GM12878 (cell line): ENCODE results near the gene BUB1B. TPM values are rescaled to one million over a fixed set of nuclear protein-coding genes. Genes with fewer than 3 reads are reported as not detected.

ENCODE experiments used
- ATAC-seq: fragments of 200-7000 bp; cut with Tn5 transposase; 3 replicates; pipeline ENCODE4 v1.9.1; 2020; ENCODE audit warnings: mild to moderate bottlenecking, moderate library complexity
- BruUV-seq: library from RNA; stranded (reverse); fragments of 400-500 nt; replicated peaks from 2 replicates; lab custom pipeline; 2021; lab: Mats Ljungman, UMichigan
- CTCF ChIA-PET: fragments of 300-600 bp; sonication (Branson Sonifier 250); formaldehyde crosslinking; extraction: SDS; loops from one replicate; lab custom pipeline; 2021; ENCODE audit warnings: inconsistent platforms; lab: Yijun Ruan, JAX
- POLR2A ChIA-PET: fragments of 350-600 bp; formaldehyde crosslinking; extraction: SDS; loops from one replicate; lab custom pipeline; 2021; ENCODE audit warnings: inconsistent platforms; lab: Charles Lee
- RAD21 ChIA-PET: fragments of 300-600 bp; sonication (Branson Sonifier 250); formaldehyde crosslinking; loops from one replicate; lab custom pipeline; 2023; ENCODE audit warnings: antibody characterized with exemption; ENCODE audit not compliant: unreplicated experiment; lab: Charles Lee
- SMC1A ChIA-PET: fragments of 300-600 bp; sonication (Branson Sonifier 250); formaldehyde crosslinking; loops from one replicate; lab custom pipeline; 2023; ENCODE audit not compliant: unreplicated experiment, uncharacterized antibody; lab: Charles Lee
- DNase-seq: peaks from one replicate; pipeline ENCODE4 v3.0.0-alpha.2; 2011; ENCODE audit warnings: low read depth, low spot score
- FAIRE-seq: peaks from 3 replicates; lab custom pipeline; 2011; peaks lifted over from hg19 to GRCh38; lab: Jason Lieb, UNC
- H2AFZ ChIP-seq: 2 replicates; pipeline ENCODE4 v1.6.0; 2011; ENCODE audit warnings: low read depth, low read length, control low read depth; ENCODE audit not compliant: control insufficient read depth
- H3K27ac ChIP-seq: 2 replicates; pipeline ENCODE4 v1.5.1; 2011; ENCODE audit warnings: control low read depth; ENCODE audit not compliant: control insufficient read depth, insufficient read depth
- H3K27me3 ChIP-seq, 2 experiments: replicated peaks in 1 of 2; 2 replicates each; pipeline versions ENCODE4 v1.6.0 to v1.6.1; 2011; ENCODE audit warnings: low read length in 1 of 2; ENCODE audit not compliant: control insufficient read depth in 2 of 2, insufficient read depth in 2 of 2
- H3K36me3 ChIP-seq, 2 experiments: 2 replicates each; pipeline ENCODE4 v1.5.1; 2011; ENCODE audit warnings: low read length in 1 of 2; ENCODE audit not compliant: control insufficient read depth in 2 of 2, insufficient read depth in 2 of 2
- H3K4me1 ChIP-seq: 2 replicates; pipeline ENCODE4 v1.6.1; 2011; ENCODE audit warnings: mild to moderate bottlenecking, low read length, moderate library complexity, mixed read lengths; ENCODE audit not compliant: control insufficient read depth, insufficient read depth
- H3K4me2 ChIP-seq: 2 replicates; pipeline ENCODE4 v1.6.0; 2011; ENCODE audit warnings: control low read depth; ENCODE audit not compliant: control insufficient read depth, insufficient read depth
- H3K4me3 ChIP-seq: fragments of 200-600 bp; sonication (generic); 2 replicates; pipeline ENCODE4 v1.5.1; 2016
- H3K79me2 ChIP-seq: 2 replicates; pipeline ENCODE4 v1.6.0; 2011; ENCODE audit warnings: low read length; ENCODE audit not compliant: control insufficient read depth, insufficient read depth
- H3K9ac ChIP-seq: 2 replicates; pipeline ENCODE4 v1.8.0; 2011; ENCODE audit warnings: low read length, control low read depth, mixed read lengths; ENCODE audit not compliant: control insufficient read depth, insufficient read depth
- H3K9me3 ChIP-seq: replicated peaks from 3 replicates; pipeline ENCODE4 v1.5.1; 2011; ENCODE audit warnings: mild to moderate bottlenecking, low read length; ENCODE audit not compliant: control insufficient read depth, insufficient read depth
- H4K20me1 ChIP-seq: 2 replicates; pipeline ENCODE4 v1.6.0; 2011; ENCODE audit not compliant: control insufficient read depth, insufficient read depth
- E2F8 ChIP-seq: fragments of 450-650 bp; IDR thresholded peaks from 2 replicates; pipeline ENCODE4 v1.6.1; 2018; ENCODE audit warnings: mild to moderate bottlenecking, low read depth, moderate library complexity; ENCODE audit not compliant: partially characterized antibody
- NKRF ChIP-seq: fragments of 450-650 bp; conservative IDR thresholded peaks from 2 replicates; pipeline ENCODE4 v1.6.1; 2017; ENCODE audit warnings: mild to moderate bottlenecking, moderate library complexity
- STAT3 ChIP-seq: IDR thresholded peaks from 2 replicates; pipeline ENCODE4 v1.6.1; 2011; ENCODE audit warnings: low read depth, low read length, improper control_type of control experiment
- WGBS: methylation state at CpG from one replicate; pipeline ENCODE4 v1.1.6; 2016; ENCODE audit warnings: low lambda C conversion rate; ENCODE audit not compliant: insufficient replicate concordance, insufficient coverage; ENCODE audit errors: missing lambda C conversion rate; 5-methylcytosine and 5-hydroxymethylcytosine counted together
- in situ Hi-C: fragments of 300-500 bp; cut with MboI; formaldehyde crosslinking; loops from 9 replicates; pipeline ENCODE4 v1.14.3; 2018; ENCODE audit warnings: mixed read lengths
- intact Hi-C: fragments of 100-400 bp; cut with micrococcal nuclease; formaldehyde crosslinking; loops from one replicate; pipeline ENCODE4 v1.14.2; 2022; ENCODE audit not compliant: unreplicated experiment
- polyA plus RNA-seq, 11 experiments: library from polyadenylated mRNA; depleted of rRNA in 4 of 11; unstranded in 6 of 11; stranded (reverse) in 5 of 11; fragments of >200 nt; fragmentation: Nextera tagmentation in 4 of 11; fragmentation: Illumina TruSeq in 1 of 11; extraction: Ambion mirVana in 4 of 11; extraction: Trizol in 1 of 11; gene quantifications; 1 replicate in 1 of 11; 2 replicates in 10 of 11; pipeline versions ENCODE4 v1.2.1 to v1.2.3, GENCODE V29; 2011 to 2016; ENCODE audit warnings: inconsistent platforms in 2 of 11, missing spikeins in 2 of 11, low read depth in 1 of 11
- total RNA-seq, 4 experiments: library from RNA; depleted of rRNA in 3 of 4; stranded (reverse); fragments of >200 nt in 3 of 4; fragmentation: Illumina TruSeq in 1 of 4; extraction: Trizol in 1 of 4; gene quantifications; 2 replicates each; pipeline versions ENCODE4 v1.2.1 to v1.2.3, GENCODE V29; 2013 to 2021

The BUB1B gene
- total and polyA plus RNA-seq, 10 of the 15 experiments (the other 5 are each of a cell fraction or from before 2014, with no cell fraction given) = 29.1 to 98.6 (median 77.3) TPM

- TF ChIP-seq E2F8 (no peak), NKRF (no peak)
These were observed 58.9 kb downstream of the BUB1B start (continued) for GRCh38 chr15:40219801-40220200.

- Histone ChIP-seq H3K4me1 (no peaks in the 10 kb centered on the region; the same call in 1 of the 2 replicates), H3K79me2 (no peaks in the 10 kb centered on the region), H3K36me3 (peaks cover 8 to 37% of the 10 kb centered on the region in 2 experiments), H3K4me2 (no peak overlapping the region), H3K4me3 (no peak overlapping the region), H4K20me1 (no peaks in the 10 kb centered on the region), H3K9ac (no peak overlapping the region), H3K27ac (no peak overlapping the region), H3K9me3 (no peaks in the 10 kb centered on the region), H2AFZ (no peak overlapping the region), H3K27me3 (no peaks in the 10 kb centered on the region)
- BruUV-seq = no TSS peak
- intact Hi-C loops = no loop called here
- ChIA-PET RAD21 (no interaction called here), POLR2A (no interaction called here), SMC1A (interaction anchor here (1.6 kb wide), 1 partner anchor 177 kb away, joined by 6 read pairs; no protein-coding TSS in a partner anchor), CTCF (interaction anchor here (0.8 to 9.8 kb wide), 2 partner anchors 53 to 177 kb away, joined by 4 to 296 read pairs; no protein-coding TSS in a partner anchor)
- no peak for FAIRE-seq
- DNase-seq = no peak
- in situ Hi-C loops = no loop called here
- no peak for ATAC-seq
- no peak for TF ChIP-seq STAT3
- 95% methylated on average over 6 of the region's 6 CpGs for WGBS
These were observed 61.3 kb downstream of the BUB1B start for GRCh38 chr15:40222131-40222530.
